Lower leg skin (tissue), 4 donors: ENCODE data around the gene MAGEF1. TPM values are rescaled to one million over a fixed set of nuclear protein-coding genes. Genes with fewer than 3 reads are reported as not detected.

Experiments
- DNase-seq, 2 donors: peaks; one replicate each; pipeline ENCODE4 v3.0.0-alpha.2; 2019; ENCODE audit warnings: low spot score in 2 of 2
- H3K4me3 ChIP-seq: fragments of 200-600 bp; sonication (generic); 2 replicates; pipeline ENCODE4 v1.5.1; 2017; ENCODE audit warnings: mild to moderate bottlenecking, low read depth; ENCODE audit not compliant: poor library complexity, severe bottlenecking
- CTCF ChIP-seq, 3 donors: fragments of 450-650 bp; IDR thresholded peaks; one replicate each; pipeline ENCODE4 v1.5.1; 2016; ENCODE audit warnings: antibody characterized with exemption in 3 of 3, mild to moderate bottlenecking in 3 of 3, moderate library complexity in 2 of 3
- POLR2A ChIP-seq, 2 donors: fragments of 450-650 bp; IDR thresholded peaks; one replicate each; pipeline ENCODE4 v1.6.1; 2016 to 2017; ENCODE audit warnings: antibody characterized with exemption in 2 of 2, mild to moderate bottlenecking in 1 of 2, moderate library complexity in 1 of 2
- WGBS, 2 donors: methylation state at CpG; one replicate each; pipeline ENCODE4 v1.1.5; 2018; 5-methylcytosine and 5-hydroxymethylcytosine counted together
- intact Hi-C: fragments of 100-400 bp; cut with DNase I; formaldehyde crosslinking; loops from one replicate; pipeline ENCODE4 v1.15.0; 2023; ENCODE audit warnings: low total_unique reads
- total RNA-seq, 4 donors: library from RNA; depleted of rRNA; stranded (reverse); fragments of >200 nt; gene quantifications; one replicate each; pipeline ENCODE4 v1.1.0, GENCODE V29; 2016

MAGEF1 gene
- total RNA-seq, 4 donors from 2014 or later = 32.5 to 44.3 (median 42.8) TPM

- H3K4me3 ChIP-seq = no peak overlapping the region
- TF ChIP-seq POLR2A (IDR thresholded peaks at IDR 0.05) (no peak), CTCF (IDR thresholded peaks at IDR 0.05) (no peak)
- WGBS, 2 donors = 89 to 93% methylated on average over 11 of the region's 11 CpGs
- no peak for DNase-seq
- intact Hi-C loops = no loop called here
Measured at GRCh38 chr3:184670091-184670602, 41.7 kb downstream of the MAGEF1 start.

- H3K4me3 ChIP-seq = no peak overlapping the region
- 66 to 73% methylated on average over 6 to 7 of the region's 7 CpGs for WGBS, 2 donors
- TF ChIP-seq POLR2A (IDR thresholded peaks at IDR 0.05) = no peak
- no peak for TF ChIP-seq CTCF (IDR thresholded peaks at IDR 0.05)
- DNase-seq = no peak
- intact Hi-C loops = no loop called here
Measured at GRCh38 chr3:184669578-184669977, 42.3 kb downstream of the MAGEF1 start.

GRCh38 chr3:184666442-184666841 lies 45.4 kb downstream of the MAGEF1 start:
- TF ChIP-seq POLR2A (IDR thresholded peaks at IDR 0.05) (no peak), CTCF (IDR thresholded peaks at IDR 0.05) (no peak)
- DNase-seq = no peak
- 82 to 86% methylated on average over 9 of the region's 9 CpGs for WGBS, 2 donors
- intact Hi-C loops = no loop called here
- H3K4me3 ChIP-seq = no peak overlapping the region

GRCh38 chr3:184665101-184665500 lies 46.8 kb downstream of the MAGEF1 start:
- WGBS, 2 donors = 81 to 89% methylated on average over 10 of the region's 10 CpGs
- no peak overlapping the region for H3K4me3 ChIP-seq
- intact Hi-C loops = no loop called here
- DNase-seq = no peak
- no peak for TF ChIP-seq POLR2A (IDR thresholded peaks at IDR 0.05)
- TF ChIP-seq CTCF (IDR thresholded peaks at IDR 0.05) = no peak

GRCh38 chr3:184663756-184664155 lies 48.1 kb downstream of the MAGEF1 start:
- H3K4me3 ChIP-seq = no peak overlapping the region
- DNase-seq = no peak
- intact Hi-C loops = no loop called here
- 60 to 62% methylated on average over 12 of the region's 12 CpGs for WGBS, 2 donors
- TF ChIP-seq POLR2A (IDR thresholded peaks at IDR 0.05) = no peak
- no peak for TF ChIP-seq CTCF (IDR thresholded peaks at IDR 0.05)

- DNase-seq = no peak
- no peak overlapping the region for H3K4me3 ChIP-seq
- no peak for TF ChIP-seq CTCF (IDR thresholded peaks at IDR 0.05)
- WGBS, 2 donors = 65 to 71% methylated on average over 6 of the region's 6 CpGs
- intact Hi-C loops = no loop called here
Measured at GRCh38 chr3:184663356-184663755, 48.5 kb downstream of the MAGEF1 start.
